A549 (cell line): ENCODE measurements around the gene MAP7D1. TPM values are rescaled to one million over a fixed set of nuclear protein-coding genes. Genes with fewer than 3 reads are reported as not detected.

Source experiments
- ATAC-seq, 2 experiments: fragments of 200-7000 bp in 1 of 2; fragments of >200 bp in 1 of 2; cut with Nextera tagmentation in 1 of 2; cut with Tn5 transposase in 1 of 2; 3 replicates each; pipeline versions ENCODE4 v1.8.0 to v1.9.1; 2018 to 2020; ENCODE audit warnings: mild to moderate bottlenecking in 1 of 2, moderate library complexity in 1 of 2
- CTCF ChIA-PET: fragments of 300-600 bp; sonication (Branson Sonifier 250); formaldehyde crosslinking; extraction: SDS; loops from one replicate; lab custom pipeline; 2021; ENCODE audit warnings: antibody characterized with exemption, inconsistent platforms; lab: Yijun Ruan, JAX
- POLR2A ChIA-PET: fragments of 350-600 bp; formaldehyde crosslinking; extraction: SDS; loops from one replicate; lab custom pipeline; 2021; ENCODE audit warnings: antibody characterized with exemption, inconsistent platforms; lab: Yijun Ruan, JAX
- DNase-seq, 2 experiments: peaks; one replicate each; pipeline versions ENCODE4 v3.0.0 to v3.0.0-alpha.2; 2011 to 2016; ENCODE audit warnings: low read depth in 1 of 2, low spot score in 1 of 2
- FAIRE-seq: peaks from 2 replicates; lab custom pipeline; 2011; peaks lifted over from hg19 to GRCh38; lab: Jason Lieb, UNC
- H3K27ac ChIP-seq, 2 experiments: fragments of >200 bp; sonication (Bioruptor Twin); formaldehyde crosslinking; 3 replicates each; pipeline ENCODE4 v1.5.1; 2016 to 2017
- H3K4me1 ChIP-seq: fragments of >200 bp; sonication (Bioruptor Twin); formaldehyde crosslinking; 3 replicates; pipeline ENCODE4 v1.6.1; 2016
- H3K4me2 ChIP-seq: fragments of >200 bp; sonication (Bioruptor Twin); formaldehyde crosslinking; 3 replicates; pipeline ENCODE4 v1.6.1; 2016
- H3K4me3 ChIP-seq: fragments of >200 bp; sonication (Bioruptor Twin); formaldehyde crosslinking; 3 replicates; pipeline ENCODE4 v1.5.1; 2016
- H3K9me3 ChIP-seq: fragments of >200 bp; sonication (Bioruptor Twin); formaldehyde crosslinking; 3 replicates; pipeline ENCODE4 v1.6.1; 2016
- CBX2 ChIP-seq: fragments of 200-600 bp; sonication (generic); IDR thresholded peaks from 2 replicates; pipeline ENCODE4 v1.6.1; 2016; ENCODE audit warnings: low read depth, mild to moderate bottlenecking, borderline replicate concordance
- CEBPB ChIP-seq, 2 experiments: fragments of >200 bp in 1 of 2; sonication (Bioruptor Twin) in 1 of 2; formaldehyde crosslinking in 1 of 2; IDR thresholded peaks; 2 replicates each; pipeline ENCODE4 v1.6.1; 2012 to 2016
- CHD2 ChIP-seq: fragments of 150-350 bp; IDR thresholded peaks from 2 replicates; pipeline ENCODE4 v1.6.1; 2014; ENCODE audit warnings: low read length; ENCODE audit not compliant: partially characterized antibody
- CTCF ChIP-seq: fragments of >200 bp; sonication (Bioruptor Twin); formaldehyde crosslinking; IDR thresholded peaks from 3 replicates; pipeline ENCODE4 v1.5.1; 2016
- E2F6 ChIP-seq: IDR thresholded peaks from 2 replicates; pipeline ENCODE4 v1.6.1; 2012; ENCODE audit warnings: low read depth, borderline replicate concordance
- EHF ChIP-seq: fragments of 250-450 bp; sonication (Bioruptor Pico); IDR thresholded peaks from 2 replicates; pipeline ENCODE4 v1.5.0; 2020; ENCODE audit warnings: mild to moderate bottlenecking
- JUN ChIP-seq, 2 experiments: fragments of >200 bp; sonication (Bioruptor Twin); formaldehyde crosslinking; IDR thresholded peaks; 2 replicates in 1 of 2; 3 replicates in 1 of 2; pipeline ENCODE4 v1.6.1; 2016 to 2017
- JUNB ChIP-seq: fragments of >200 bp; sonication (Bioruptor Twin); formaldehyde crosslinking; IDR thresholded peaks from 2 replicates; pipeline ENCODE4 v1.6.1; 2016
- KDM5A ChIP-seq: fragments of 200-600 bp; sonication (generic); IDR thresholded peaks from 2 replicates; pipeline ENCODE4 v1.6.1; 2016; ENCODE audit warnings: antibody characterized with exemption, mild to moderate bottlenecking
- NR3C1 ChIP-seq: fragments of >200 bp; sonication (Bioruptor Twin); formaldehyde crosslinking; IDR thresholded peaks from 3 replicates; pipeline ENCODE4 v1.6.1; 2017
- PHF8 ChIP-seq: fragments of 200-600 bp; sonication (generic); IDR thresholded peaks from 2 replicates; pipeline ENCODE4 v1.6.1; 2016; ENCODE audit warnings: low read depth, mild to moderate bottlenecking, antibody characterized with exemption, moderate library complexity, borderline replicate concordance
- POLR2A ChIP-seq: IDR thresholded peaks from 2 replicates; pipeline ENCODE4 v1.6.1; 2012; ENCODE audit warnings: mild to moderate bottlenecking, low read length
- RAD21 ChIP-seq, 2 experiments: fragments of >200 bp in 1 of 2; sonication (Bioruptor Twin) in 1 of 2; formaldehyde crosslinking in 1 of 2; IDR thresholded peaks in 1 of 2; conservative IDR thresholded peaks in 1 of 2; 2 replicates in 1 of 2; 3 replicates in 1 of 2; pipeline ENCODE4 v1.6.1; 2012 to 2018; ENCODE audit warnings: inconsistent platforms in 1 of 2
- RNF2 ChIP-seq: fragments of 200-600 bp; sonication (generic); IDR thresholded peaks from 2 replicates; pipeline ENCODE4 v1.6.1; 2016; ENCODE audit warnings: low read depth, mild to moderate bottlenecking, antibody characterized with exemption, moderate library complexity, borderline replicate concordance
- SMC3 ChIP-seq: fragments of >200 bp; sonication (Bioruptor Twin); formaldehyde crosslinking; IDR thresholded peaks from 3 replicates; pipeline ENCODE4 v1.6.1; 2018; ENCODE audit warnings: inconsistent platforms
- WGBS: methylation state at CpG from one replicate; pipeline ENCODE4 v1.1.6; 2017; ENCODE audit errors: missing lambda C conversion rate; 5-methylcytosine and 5-hydroxymethylcytosine counted together
- polyA plus RNA-seq, 4 experiments: library from polyadenylated mRNA; depleted of rRNA in 3 of 4; stranded (reverse); fragments of >200 nt; fragmentation: RNase III in 1 of 4; extraction: RNeasy Plus Mini Kit Qiagen cat#74134 plus additional on column Dnase treatment in 1 of 4; gene quantifications; 2 replicates in 3 of 4; 3 replicates in 1 of 4; pipeline ENCODE4 v1.2.3, GENCODE V29; 2011 to 2017

MAP7D1 gene
- polyA plus RNA-seq, 2 of the 4 experiments (the other 2 are of a cell fraction), result 16.4 to 74.9 TPM

DNA sequence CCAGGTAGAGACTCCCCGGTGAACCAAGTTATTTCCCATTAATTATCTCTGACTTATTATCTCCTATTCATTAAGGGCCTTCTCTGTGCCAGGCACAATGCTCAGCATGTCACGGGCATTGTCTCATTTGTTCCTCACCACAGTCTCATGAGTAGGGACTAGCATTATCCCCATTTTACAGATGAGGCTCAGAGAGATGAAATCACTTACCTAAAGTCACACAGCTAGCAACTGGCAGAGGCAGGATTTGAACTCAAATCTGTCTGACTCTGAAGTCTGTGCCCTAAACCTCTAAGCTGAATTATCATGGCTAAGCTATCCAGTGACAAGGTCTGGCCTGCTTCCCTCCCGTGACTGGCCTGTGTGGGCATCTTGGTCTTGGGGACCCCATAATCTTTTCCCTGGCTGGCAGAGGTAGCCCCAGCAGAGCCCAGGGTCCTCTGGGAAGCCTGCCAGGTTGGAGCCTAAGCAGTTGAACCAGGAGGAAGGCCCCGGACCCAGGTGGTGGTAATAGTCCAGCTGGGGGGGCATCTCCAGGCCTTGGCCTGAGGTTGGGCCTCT, 4.5 kb downstream of the MAP7D1 start:
- CTCF ChIA-PET, result interaction anchor here (0.8 to 8.6 kb wide), 14 partner anchors 9 to 125 kb away, joined by 3 to 82 read pairs (median 6); partner anchors contain the start of genes THRAP3 and TRAPPC3
- Histone ChIP-seq H3K4me3 (peak overlapping the region; percentile 33), H3K4me1 (peaks cover 56% of the 10 kb centered on the region), H3K9me3 (no peaks in the 10 kb centered on the region), H3K4me2 (peak overlapping the region; percentile 93), H3K27ac (peak overlapping the region; percentile 77 to 83)
- ATAC-seq (no peak), DNase-seq (no peak)
- TF ChIP-seq NR3C1 (no peak), CEBPB (IDR thresholded peaks at IDR 0.05) (no peak), CHD2 (no peak), JUN (IDR thresholded peaks at IDR 0.05) (no peak), RAD21 (conservative IDR thresholded peaks at IDR 0.05 in 1 of 2, IDR thresholded peaks at IDR 0.05 in 1 of 2) (no peak), POLR2A (no peak), JUNB (no peak)
- TF ChIP-seq, all 56 proteins: peak for 0
- 91% methylated on average over 2 of the region's 4 CpGs for WGBS
- POLR2A ChIA-PET, result interaction anchor here (1.3 to 2.5 kb wide), 2 partner anchors 10 to 64 kb away, joined by 4 to 19 read pairs; partner anchors contain the start of genes THRAP3 and TRAPPC3
- FAIRE-seq, result no peak

GRCh38 chr1:36160949-36161485, 5.1 kb downstream of the MAP7D1 start:
- peak; percentile 65 to 76 for ATAC-seq
- POLR2A ChIA-PET, result interaction anchor here (1.3 to 2.5 kb wide), 2 partner anchors 11 to 63 kb away, joined by 4 to 19 read pairs; partner anchors contain the start of genes THRAP3 and TRAPPC3
- H3K9me3 ChIP-seq, result no peaks in the 10 kb centered on the region
- TF ChIP-seq RNF2, result no peak
- TF ChIP-seq RAD21 (conservative IDR thresholded peaks at IDR 0.05 in 1 of 2, IDR thresholded peaks at IDR 0.05 in 1 of 2), result peak in 1 of 2 experiments; percentile 14; a peak in 1 of 5 replicates
- no peak for TF ChIP-seq CHD2
- no peak for TF ChIP-seq CBX2
- no peak for TF ChIP-seq PHF8
- TF ChIP-seq E2F6, result no peak
- peak; percentile 38; the same call in 1 of the 2 replicates for TF ChIP-seq KDM5A
- peak; percentile 15; the same call in 1 of the 3 replicates for TF ChIP-seq SMC3
- peak; percentile 37 for TF ChIP-seq CTCF
- TF ChIP-seq, all 56 proteins: peak for 4
- Histone ChIP-seq H3K27ac (peak overlapping the region; percentile 77 to 83), H3K4me3 (peak overlapping the region; percentile 33), H3K4me1 (peaks cover 61% of the 10 kb centered on the region), H3K4me2 (peak overlapping the region; percentile 93)
- FAIRE-seq (no peak), DNase-seq (peak; percentile 47 to 48)
- 40% methylated on average over 2 of the region's 12 CpGs for WGBS
- CTCF ChIA-PET, result interaction anchor here (0.8 to 8.6 kb wide), 15 partner anchors 8 to 124 kb away, joined by 3 to 82 read pairs (median 5); partner anchors contain the start of genes THRAP3 and TRAPPC3

DNA sequence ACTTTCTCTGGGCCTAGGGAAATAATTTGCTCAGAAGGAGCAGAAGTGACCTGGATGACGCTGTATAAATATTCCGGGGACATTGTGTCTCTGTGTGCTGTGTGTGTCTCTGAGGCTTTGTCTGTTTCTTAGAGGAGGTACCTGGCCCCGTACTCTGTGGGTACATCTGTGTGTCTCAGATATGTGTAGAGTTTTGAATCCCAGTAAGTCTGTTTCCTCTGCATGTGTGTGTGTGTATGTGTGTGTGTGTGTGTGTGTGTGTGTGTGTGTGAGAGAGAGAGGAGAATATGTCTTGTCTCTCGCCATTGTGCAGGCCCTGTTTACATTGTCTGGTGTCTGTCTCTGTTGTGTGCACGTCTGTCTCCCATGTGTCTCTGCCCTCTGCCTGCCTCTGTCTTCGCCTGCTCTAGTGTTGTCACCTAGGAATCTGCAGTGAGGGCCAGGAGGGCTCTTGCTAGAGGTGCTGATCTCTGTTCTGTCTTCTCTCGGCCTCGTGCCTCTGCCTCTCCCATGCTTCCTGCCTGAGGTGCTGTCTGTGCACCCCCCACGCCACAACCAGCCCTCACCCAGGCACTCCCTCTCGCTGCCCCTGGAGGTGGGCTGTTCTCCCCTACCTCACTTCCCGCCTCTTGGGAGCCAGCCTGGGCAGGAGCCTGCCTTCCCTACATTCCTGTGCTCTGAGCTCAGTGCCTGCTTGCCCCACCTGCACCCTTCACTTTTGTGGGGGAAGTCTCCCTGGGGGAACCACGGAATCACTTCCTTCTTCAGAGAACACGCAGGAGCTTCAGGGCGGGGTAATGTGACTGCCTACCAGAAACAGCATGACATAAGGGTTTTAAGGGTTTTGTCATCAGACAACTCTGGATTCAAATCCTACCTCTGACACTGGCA, 5.9 kb downstream of the MAP7D1 start:
- POLR2A ChIA-PET, result interaction anchor here (1.3 to 2.5 kb wide), 2 partner anchors 12 to 62 kb away, joined by 4 to 19 read pairs; partner anchors contain the start of genes THRAP3 and TRAPPC3
- WGBS, result 58% methylated on average over 12 of the region's 14 CpGs
- no peak for ATAC-seq

More for the DNA sequence above, 5.9 kb downstream of the MAP7D1 start:
- DNase-seq (no peak), FAIRE-seq (no peak)
- CTCF ChIA-PET, result interaction anchor here (0.9 to 8.6 kb wide), 14 partner anchors 7 to 180 kb away, joined by 3 to 82 read pairs (median 4); partner anchors contain the start of genes THRAP3 and TRAPPC3
- peak overlapping the region; percentile 93 for H3K4me2 ChIP-seq
- no peaks in the 10 kb centered on the region for H3K9me3 ChIP-seq
- 0 out of 3 replicates have a peak overlapping the region, but pooled peaks have one; percentile 33 for H3K4me3 ChIP-seq
- peak overlapping the region; percentile 77 to 83; a peak in 5 of 6 replicates for H3K27ac ChIP-seq
- H3K4me1 ChIP-seq, result peaks cover 62% of the 10 kb centered on the region
- no peak for TF ChIP-seq EHF (CRISPR knock-in tag)
- TF ChIP-seq, all 56 proteins: peak for 0
